Neural cell (in vitro differentiated cells): ENCODE data around the gene OR10P1. TPM values are rescaled to one million over a fixed set of nuclear protein-coding genes. Genes with fewer than 3 reads are reported as not detected.

Experiments
- H2AFZ ChIP-seq: fragments of 200-600, 300-800 bp; sonication (generic), shearing (Covaris generic); 2 replicates; pipeline ENCODE4 v1.6.0; 2014; ENCODE audit warnings: low read depth, mild to moderate bottlenecking, antibody characterized with exemption, low read length, moderate library complexity
- H3F3A ChIP-seq: fragments of 200-600 bp; shearing (Covaris generic); 2 replicates; pipeline ENCODE4 v1.6.1; 2016; ENCODE audit warnings: mild to moderate bottlenecking, moderate library complexity, mixed read lengths, antibody characterized with exemption, low read length; ENCODE audit not compliant: insufficient read depth, poor library complexity, severe bottlenecking
- H3K27ac ChIP-seq: fragments of 200-600, 300-800 bp; sonication (generic), shearing (Covaris generic); 2 replicates; pipeline ENCODE4 v1.5.1; 2014; ENCODE audit warnings: mild to moderate bottlenecking, low read length, moderate library complexity
- H3K27me3 ChIP-seq: fragments of 300-800, 200-600 bp; sonication (generic), shearing (Covaris generic); 2 replicates; pipeline ENCODE4 v1.6.0; 2014; ENCODE audit warnings: mild to moderate bottlenecking, low read depth, low read length, moderate library complexity; ENCODE audit not compliant: insufficient read depth
- H3K36me3 ChIP-seq: fragments of 300-800, 200-600 bp; sonication (generic), shearing (Covaris generic); 2 replicates; pipeline ENCODE4 v1.5.1; 2014; ENCODE audit warnings: mild to moderate bottlenecking, antibody characterized with exemption, low read length, moderate library complexity; ENCODE audit not compliant: insufficient read depth
- H3K4me2 ChIP-seq: fragments of 300-800, 200-600 bp; sonication (generic), shearing (Covaris generic); 2 replicates; pipeline ENCODE4 v1.6.0; 2014; ENCODE audit warnings: mild to moderate bottlenecking, low read length
- H3K4me3 ChIP-seq: fragments of 300-800, 200-600 bp; sonication (generic), shearing (Covaris generic); 2 replicates; pipeline ENCODE4 v1.5.1; 2014; ENCODE audit warnings: mild to moderate bottlenecking, low read length, moderate library complexity
- H3K79me2 ChIP-seq: fragments of 200-600 bp; shearing (Covaris generic); replicated peaks from 2 replicates; pipeline ENCODE4 v1.6.0; 2014; ENCODE audit warnings: mild to moderate bottlenecking, low read length, moderate library complexity; ENCODE audit not compliant: insufficient read depth
- H3K9ac ChIP-seq: fragments of 300-800, 200-600 bp; sonication (generic), shearing (Covaris generic); 2 replicates; pipeline ENCODE4 v1.6.1; 2016; ENCODE audit warnings: mild to moderate bottlenecking, low read length, mixed read lengths
- H3K9me2 ChIP-seq: fragments of 200-600 bp; shearing (Covaris generic); 2 replicates; pipeline ENCODE4 v1.6.1; 2016; ENCODE audit warnings: mild to moderate bottlenecking, low read length, mixed read lengths; ENCODE audit not compliant: insufficient read depth
- H3K9me3 ChIP-seq: fragments of 200-600, 300-800 bp; sonication (generic), shearing (Covaris generic); 2 replicates; pipeline ENCODE4 v1.6.1; 2016; ENCODE audit warnings: mild to moderate bottlenecking, mixed run types, low read length, moderate library complexity, mixed read lengths
- H4K20me1 ChIP-seq: fragments of 200-600 bp; shearing (Covaris generic); 2 replicates; pipeline ENCODE4 v1.6.1; 2016; ENCODE audit warnings: mild to moderate bottlenecking, mixed run types; ENCODE audit not compliant: insufficient read depth
- EP300 ChIP-seq: fragments of 450-650 bp; conservative IDR thresholded peaks from 2 replicates; pipeline ENCODE4 v1.6.1; 2014; ENCODE audit warnings: antibody characterized with exemption, mild to moderate bottlenecking, moderate library complexity; ENCODE audit not compliant: poor library complexity, severe bottlenecking
- EZH2 ChIP-seq: fragments of 200-600, 300-800 bp; shearing (Covaris generic), sonication (generic); IDR thresholded peaks from 2 replicates; pipeline ENCODE4 v1.6.1; 2014; ENCODE audit warnings: antibody characterized with exemption, low read length, borderline replicate concordance, mild to moderate bottlenecking; ENCODE audit not compliant: insufficient read depth, poor library complexity, severe bottlenecking
- MXI1 ChIP-seq: fragments of 450-650 bp; conservative IDR thresholded peaks from 2 replicates; pipeline ENCODE4 v1.6.1; 2014; ENCODE audit warnings: antibody characterized with exemption, mild to moderate bottlenecking; ENCODE audit not compliant: poor library complexity, severe bottlenecking
- POLR2AphosphoS5 ChIP-seq: IDR thresholded peaks from 2 replicates; pipeline ENCODE4 v1.6.1; 2012
- RAD21 ChIP-seq: fragments of 450-650 bp; conservative IDR thresholded peaks from 2 replicates; pipeline ENCODE4 v1.6.1; 2014; ENCODE audit warnings: antibody characterized with exemption, mild to moderate bottlenecking, moderate library complexity
- SMC3 ChIP-seq: fragments of 450-650 bp; conservative IDR thresholded peaks from 2 replicates; pipeline ENCODE4 v1.6.1; 2014; ENCODE audit warnings: antibody characterized with exemption, mild to moderate bottlenecking, moderate library complexity; ENCODE audit not compliant: poor library complexity
- TAF1 ChIP-seq: IDR thresholded peaks from 2 replicates; pipeline ENCODE4 v1.6.1; 2012; ENCODE audit warnings: low read depth
- polyA plus RNA-seq: library from polyadenylated mRNA; depleted of rRNA; stranded (reverse); fragments of >200 nt; gene quantifications from 2 replicates; pipeline ENCODE4 v1.2.3, GENCODE V29; 2014
- TF ChIP-seq, protein P1 (sequence below): fragments of 450-650 bp; IDR thresholded peaks from 2 replicates; pipeline ENCODE4 v1.5.1; 2014; ENCODE audit warnings: antibody characterized with exemption, mild to moderate bottlenecking, moderate library complexity; ENCODE audit not compliant: poor library complexity, severe bottlenecking
- TF ChIP-seq, protein P2 (sequence below): IDR thresholded peaks from 2 replicates; pipeline ENCODE4 v1.6.1; 2012; ENCODE audit warnings: borderline replicate concordance

The OR10P1 gene
- polyA plus RNA-seq, 1 donor from 2014 or later, result not detected

DNA sequence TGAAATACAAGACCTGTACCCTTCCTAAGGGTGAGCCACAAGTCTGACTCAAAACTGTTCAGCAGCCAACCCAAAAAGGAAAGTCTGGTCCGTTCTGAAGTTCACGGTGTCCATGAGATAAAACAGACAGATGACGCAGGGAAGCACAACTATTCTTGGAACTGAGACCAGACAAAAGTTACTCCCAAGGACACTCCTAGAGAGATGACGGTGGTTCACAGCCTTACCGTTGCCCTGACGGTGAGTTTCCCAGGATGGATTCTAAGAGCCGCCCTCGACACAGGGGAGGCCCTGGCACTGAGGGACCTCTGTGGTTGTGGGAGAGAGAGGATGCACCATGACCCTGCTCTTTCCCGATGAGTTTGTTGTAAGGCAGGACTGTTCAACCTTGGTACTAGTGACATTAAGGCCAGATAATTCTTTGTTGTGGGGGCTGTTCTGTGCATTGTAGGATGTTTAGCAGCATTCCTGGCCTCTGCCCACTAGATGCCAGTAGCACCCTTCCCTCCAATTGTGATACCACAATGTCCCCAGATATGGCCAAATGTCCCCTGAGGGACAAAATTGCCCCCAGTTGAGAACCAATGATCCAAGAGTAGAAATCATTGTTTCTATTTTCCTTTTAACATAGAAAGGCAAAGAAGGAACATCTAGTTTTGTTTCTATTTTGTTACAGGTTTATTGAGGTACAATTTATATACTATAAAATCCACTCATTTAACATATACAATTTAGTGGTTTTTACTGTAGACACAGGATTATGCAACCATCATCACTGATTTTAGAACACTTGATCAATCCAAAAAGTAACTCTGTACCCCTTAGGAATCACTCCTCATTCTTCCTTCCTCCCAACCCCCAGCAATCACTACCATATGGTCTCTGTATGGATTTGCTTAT is 23.0 kb downstream of the OR10P1 start:
- no peak overlapping the region for H3K9ac ChIP-seq
- H3F3A ChIP-seq, result no peaks in the 10 kb centered on the region
- H3K79me2 ChIP-seq, result no peaks in the 10 kb centered on the region
- H4K20me1 ChIP-seq, result no peaks in the 10 kb centered on the region
- no peak overlapping the region for H2AFZ ChIP-seq
- no peak overlapping the region for H3K4me3 ChIP-seq
- peak; percentile 22 for TF ChIP-seq RAD21
- TF ChIP-seq SMC3, result no peak
- TF ChIP-seq, protein P1, sequence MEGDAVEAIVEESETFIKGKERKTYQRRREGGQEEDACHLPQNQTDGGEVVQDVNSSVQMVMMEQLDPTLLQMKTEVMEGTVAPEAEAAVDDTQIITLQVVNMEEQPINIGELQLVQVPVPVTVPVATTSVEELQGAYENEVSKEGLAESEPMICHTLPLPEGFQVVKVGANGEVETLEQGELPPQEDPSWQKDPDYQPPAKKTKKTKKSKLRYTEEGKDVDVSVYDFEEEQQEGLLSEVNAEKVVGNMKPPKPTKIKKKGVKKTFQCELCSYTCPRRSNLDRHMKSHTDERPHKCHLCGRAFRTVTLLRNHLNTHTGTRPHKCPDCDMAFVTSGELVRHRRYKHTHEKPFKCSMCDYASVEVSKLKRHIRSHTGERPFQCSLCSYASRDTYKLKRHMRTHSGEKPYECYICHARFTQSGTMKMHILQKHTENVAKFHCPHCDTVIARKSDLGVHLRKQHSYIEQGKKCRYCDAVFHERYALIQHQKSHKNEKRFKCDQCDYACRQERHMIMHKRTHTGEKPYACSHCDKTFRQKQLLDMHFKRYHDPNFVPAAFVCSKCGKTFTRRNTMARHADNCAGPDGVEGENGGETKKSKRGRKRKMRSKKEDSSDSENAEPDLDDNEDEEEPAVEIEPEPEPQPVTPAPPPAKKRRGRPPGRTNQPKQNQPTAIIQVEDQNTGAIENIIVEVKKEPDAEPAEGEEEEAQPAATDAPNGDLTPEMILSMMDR, result peak; percentile 25
- no peak overlapping the region for H3K4me2 ChIP-seq
- H3K27ac ChIP-seq, result no peak overlapping the region
- H3K27me3 ChIP-seq, result no peaks in the 10 kb centered on the region
- H3K9me2 ChIP-seq, result no peaks in the 10 kb centered on the region
- H3K36me3 ChIP-seq, result no peaks in the 10 kb centered on the region
- H3K9me3 ChIP-seq, result no peaks in the 10 kb centered on the region

DNA sequence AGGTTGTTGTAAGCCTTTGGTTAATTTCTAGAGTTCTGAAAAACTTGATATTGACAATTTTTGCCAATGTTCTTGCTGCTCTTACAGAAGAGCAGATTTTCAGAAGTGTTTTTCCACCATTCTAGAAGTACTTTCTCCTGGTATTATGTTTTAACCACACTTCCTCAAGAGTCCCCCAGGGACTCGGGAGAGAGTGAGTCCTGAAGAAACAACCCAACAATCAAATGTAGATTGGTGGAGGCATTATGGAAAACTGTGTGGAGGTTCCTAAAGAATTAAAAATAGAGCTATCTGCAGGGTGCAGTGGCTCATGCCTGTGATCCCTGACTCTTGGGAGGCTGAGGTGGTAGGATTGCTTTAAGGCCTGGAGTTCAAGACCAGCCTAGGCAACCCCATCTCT is 26.7 kb downstream of the OR10P1 start:
- H3K27me3 ChIP-seq, result no peaks in the 10 kb centered on the region
- H3K9ac ChIP-seq, result no peak overlapping the region
- H3K9me3 ChIP-seq, result no peaks in the 10 kb centered on the region
- no peaks in the 10 kb centered on the region for H3K79me2 ChIP-seq
- no peak overlapping the region for H2AFZ ChIP-seq
- no peak overlapping the region for H3K27ac ChIP-seq
- H3K9me2 ChIP-seq, result no peaks in the 10 kb centered on the region
- no peak overlapping the region for H3K4me2 ChIP-seq
- H3K36me3 ChIP-seq, result no peaks in the 10 kb centered on the region
- no peak overlapping the region for H3K4me3 ChIP-seq
- no peaks in the 10 kb centered on the region for H3F3A ChIP-seq
- no peaks in the 10 kb centered on the region for H4K20me1 ChIP-seq
- no peak for TF ChIP-seq SMC3
- TF ChIP-seq POLR2AphosphoS5, result no peak
- no peak for TF ChIP-seq EZH2
- TF ChIP-seq, protein P2, sequence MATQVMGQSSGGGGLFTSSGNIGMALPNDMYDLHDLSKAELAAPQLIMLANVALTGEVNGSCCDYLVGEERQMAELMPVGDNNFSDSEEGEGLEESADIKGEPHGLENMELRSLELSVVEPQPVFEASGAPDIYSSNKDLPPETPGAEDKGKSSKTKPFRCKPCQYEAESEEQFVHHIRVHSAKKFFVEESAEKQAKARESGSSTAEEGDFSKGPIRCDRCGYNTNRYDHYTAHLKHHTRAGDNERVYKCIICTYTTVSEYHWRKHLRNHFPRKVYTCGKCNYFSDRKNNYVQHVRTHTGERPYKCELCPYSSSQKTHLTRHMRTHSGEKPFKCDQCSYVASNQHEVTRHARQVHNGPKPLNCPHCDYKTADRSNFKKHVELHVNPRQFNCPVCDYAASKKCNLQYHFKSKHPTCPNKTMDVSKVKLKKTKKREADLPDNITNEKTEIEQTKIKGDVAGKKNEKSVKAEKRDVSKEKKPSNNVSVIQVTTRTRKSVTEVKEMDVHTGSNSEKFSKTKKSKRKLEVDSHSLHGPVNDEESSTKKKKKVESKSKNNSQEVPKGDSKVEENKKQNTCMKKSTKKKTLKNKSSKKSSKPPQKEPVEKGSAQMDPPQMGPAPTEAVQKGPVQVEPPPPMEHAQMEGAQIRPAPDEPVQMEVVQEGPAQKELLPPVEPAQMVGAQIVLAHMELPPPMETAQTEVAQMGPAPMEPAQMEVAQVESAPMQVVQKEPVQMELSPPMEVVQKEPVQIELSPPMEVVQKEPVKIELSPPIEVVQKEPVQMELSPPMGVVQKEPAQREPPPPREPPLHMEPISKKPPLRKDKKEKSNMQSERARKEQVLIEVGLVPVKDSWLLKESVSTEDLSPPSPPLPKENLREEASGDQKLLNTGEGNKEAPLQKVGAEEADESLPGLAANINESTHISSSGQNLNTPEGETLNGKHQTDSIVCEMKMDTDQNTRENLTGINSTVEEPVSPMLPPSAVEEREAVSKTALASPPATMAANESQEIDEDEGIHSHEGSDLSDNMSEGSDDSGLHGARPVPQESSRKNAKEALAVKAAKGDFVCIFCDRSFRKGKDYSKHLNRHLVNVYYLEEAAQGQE, result no peak
- TF ChIP-seq EP300, result no peak
- TF ChIP-seq TAF1, result no peak
- no peak for TF ChIP-seq MXI1
- no peak for TF ChIP-seq RAD21
- TF ChIP-seq, protein P1, result no peak
